A673 (cell line): ENCODE measurements around the gene FBXL13.
"Not testable (repeated sequence)": the region's sequence is repeated elsewhere in the genome, so short reads cannot be mapped to it uniquely, and the experiment has no call there.

Experiments
- CTCF ChIP-seq: fragments of 300-800, 200-600 bp; sonication (generic); conservative IDR thresholded peaks from 2 replicates; pipeline ENCODE4 v1.5.1; 2017; ENCODE audit warnings: low read depth, mild to moderate bottlenecking, antibody characterized with exemption, low read length, moderate library complexity, mixed read lengths
- EZH2 ChIP-seq: fragments of 200-600 bp; sonication (generic); IDR thresholded peaks from 2 replicates; pipeline ENCODE4 v1.6.1; 2017; ENCODE audit warnings: borderline replicate concordance, low read depth, mild to moderate bottlenecking, mixed read lengths, antibody characterized with exemption, low read length; ENCODE audit not compliant: poor library complexity, severe bottlenecking

- TF ChIP-seq CTCF, EZH2: not testable (repeated sequence)
These were observed 282.8 kb downstream of the FBXL13 start for GRCh38 chr7:102791831-102792230.
